GM12878 (cell line): Measurements from ENCODE around the gene SOWAHD. TPM values are rescaled to one million over a fixed set of nuclear protein-coding genes. Genes with fewer than 3 reads are reported as not detected.

Source experiments
- BCLAF1 ChIP-seq: fragments of 450-650 bp; IDR thresholded peaks from 2 replicates; pipeline ENCODE4 v1.6.1; 2017; ENCODE audit warnings: antibody characterized with exemption, mild to moderate bottlenecking, moderate library complexity
- E2F4 ChIP-seq: IDR thresholded peaks from 2 replicates; pipeline ENCODE4 v1.6.1; 2012; ENCODE audit warnings: low read depth, low read length, improper control_type of control experiment
- E4F1 ChIP-seq: fragments of 450-650 bp; IDR thresholded peaks from 2 replicates; pipeline ENCODE4 v1.6.1; 2018; ENCODE audit warnings: borderline replicate concordance, mild to moderate bottlenecking; ENCODE audit not compliant: partially characterized antibody
- HSF1 ChIP-seq: fragments of 150-350 bp; IDR thresholded peaks from 2 replicates; pipeline ENCODE4 v1.6.1; 2014; ENCODE audit warnings: mild to moderate bottlenecking, low read depth, low read length
- IKZF2 ChIP-seq, 2 experiments: fragments of 450-650 bp; IDR thresholded peaks; 2 replicates each; pipeline ENCODE4 v1.6.1; 2017; ENCODE audit warnings: mild to moderate bottlenecking in 2 of 2, moderate library complexity in 2 of 2
- IRF4 ChIP-seq: IDR thresholded peaks from 2 replicates; pipeline ENCODE4 v1.6.1; 2011; ENCODE audit warnings: low read depth, low read length
- JUNB ChIP-seq: IDR thresholded peaks from 2 replicates; pipeline ENCODE4 v1.6.1; 2016; ENCODE audit warnings: antibody characterized with exemption, mild to moderate bottlenecking
- KAT2A ChIP-seq: conservative IDR thresholded peaks from 2 replicates; pipeline ENCODE4 v1.6.1; 2011; ENCODE audit warnings: low read depth, low read length; ENCODE audit not compliant: control insufficient read depth
- MEF2A ChIP-seq: IDR thresholded peaks from 2 replicates; pipeline ENCODE4 v1.6.1; 2011; ENCODE audit warnings: low read depth, mild to moderate bottlenecking, low read length, moderate library complexity; ENCODE audit not compliant: insufficient read depth
- NBN ChIP-seq: fragments of 450-650 bp; IDR thresholded peaks from 2 replicates; pipeline ENCODE4 v1.6.1; 2016
- SMAD5 ChIP-seq: IDR thresholded peaks from 2 replicates; pipeline ENCODE4 v1.6.1; 2016; ENCODE audit warnings: antibody characterized with exemption, low read depth
- ZNF592 ChIP-seq: fragments of 450-650 bp; IDR thresholded peaks from 2 replicates; pipeline ENCODE4 v1.6.1; 2017; ENCODE audit warnings: mild to moderate bottlenecking, moderate library complexity
- polyA plus RNA-seq, 11 experiments: library from polyadenylated mRNA; depleted of rRNA in 4 of 11; unstranded in 6 of 11; stranded (reverse) in 5 of 11; fragments of >200 nt; fragmentation: Nextera tagmentation in 4 of 11; fragmentation: Illumina TruSeq in 1 of 11; extraction: Ambion mirVana in 4 of 11; extraction: Trizol in 1 of 11; gene quantifications; 1 replicate in 1 of 11; 2 replicates in 10 of 11; pipeline versions ENCODE4 v1.2.1 to v1.2.3, GENCODE V29; 2011 to 2016; ENCODE audit warnings: inconsistent platforms in 2 of 11, missing spikeins in 2 of 11, low read depth in 1 of 11
- total RNA-seq, 4 experiments: library from RNA; depleted of rRNA in 3 of 4; stranded (reverse); fragments of >200 nt in 3 of 4; fragmentation: Illumina TruSeq in 1 of 4; extraction: Trizol in 1 of 4; gene quantifications; 2 replicates each; pipeline versions ENCODE4 v1.2.1 to v1.2.3, GENCODE V29; 2013 to 2021

The SOWAHD gene
- total and polyA plus RNA-seq, 10 of the 15 experiments (the other 5 are each of a cell fraction or from before 2014, with no cell fraction given) = 0.27 to 7.4 (median 2.6) TPM

GRCh38 chrX:119791437-119792231 is 33.2 kb downstream of the SOWAHD start, which contains the start of gene RPL39 (continued):
- no peak for TF ChIP-seq E4F1
- TF ChIP-seq IRF4 = no peak
- no peak for TF ChIP-seq MEF2A
- TF ChIP-seq NBN = no peak; the same call in 1 of the 2 replicates
- no peak for TF ChIP-seq HSF1
- TF ChIP-seq JUNB = no peak
- TF ChIP-seq BCLAF1 = no peak
- no peak for TF ChIP-seq KAT2A
- TF ChIP-seq SMAD5 = peak; percentile 89
- no peak for TF ChIP-seq E2F4
- TF ChIP-seq IKZF2 (IDR thresholded peaks at IDR 0.05) = peak in 1 of 2 experiments; percentile 50; a peak in 2 of 4 replicates
- TF ChIP-seq ZNF592 = no peak
